Upper lobe of right lung (tissue), 1 donor: ENCODE results near the gene LRRD1. TPM values are rescaled to one million over a fixed set of nuclear protein-coding genes. Genes with fewer than 3 reads are reported as not detected.
A peak's percentile ranks its signal among the peaks of the same experiment; 100 is the strongest.

Experiments used
- ATAC-seq: fragments of 200-7000 bp; cut with Tn5 transposase; one replicate; pipeline ENCODE4 v1.9.1; 2020; ENCODE audit warnings: mild to moderate bottlenecking, moderate library complexity
- DNase-seq: peaks from one replicate; pipeline ENCODE4 v3.0.0-alpha.2; 2020
- H3K27ac ChIP-seq: fragments of 200-600 bp; one replicate; pipeline ENCODE4 v1.8.0; 2022
- H3K27me3 ChIP-seq: fragments of 200-600 bp; one replicate; pipeline ENCODE4 v1.8.0; 2022; ENCODE audit warnings: mild to moderate bottlenecking
- H3K36me3 ChIP-seq: fragments of 200-600 bp; one replicate; pipeline ENCODE4 v1.8.0; 2022
- H3K4me1 ChIP-seq: fragments of 200-600 bp; one replicate; pipeline ENCODE4 v1.8.0; 2022
- H3K4me3 ChIP-seq: fragments of 200-600 bp; one replicate; pipeline ENCODE4 v1.8.0; 2022; ENCODE audit warnings: mild to moderate bottlenecking
- H3K9me3 ChIP-seq: fragments of 200-600 bp; one replicate; pipeline ENCODE4 v1.8.0; 2022
- CTCF ChIP-seq: fragments of 200-600 bp; IDR thresholded peaks from one replicate; pipeline ENCODE4 v1.8.0; 2022; ENCODE audit warnings: antibody characterized with exemption
- intact Hi-C: fragments of 100-400 bp; cut with DNase I; formaldehyde crosslinking; loops from one replicate; pipeline ENCODE4 v1.11.0; 2022
- total RNA-seq: library from RNA; stranded (reverse); fragmentation: NEBNext Ultra II Directional; extraction: Animal tissue kit (Norgen Biotek cat#: 25700); gene quantifications from one replicate; pipeline ENCODE4 v1.2.1, GENCODE V29; 2021
- donor health status: DM: no; HTN: yes; CAD: no; lungs with severe emphysema.

Gene LRRD1
- total RNA-seq, 1 donor from 2014 or later, result not detected

- H3K27me3 ChIP-seq, result no peaks in the 10 kb centered on the region
- peaks cover 19% of the 10 kb centered on the region for H3K4me1 ChIP-seq
- peak; percentile 96 for DNase-seq
- H3K27ac ChIP-seq, result peak within 1 kb of the TSS; percentile 97
- H3K9me3 ChIP-seq, result no peaks in the 10 kb centered on the region
- H3K36me3 ChIP-seq, result peaks cover 13% of the 10 kb centered on the region
- peak within 1 kb of the TSS; percentile 96 for H3K4me3 ChIP-seq
- TF ChIP-seq CTCF, result no peak
- ATAC-seq, result peak; percentile 96
- intact Hi-C loops, result no loop called here
These were observed 44.5 kb downstream of the LRRD1 start, which contains the start of gene CYP51A1 for GRCh38 chr7:92134271-92135051. TSS of gene CYP51A1 (minus strand) at chr7:92134477. CDS start at chr7:92134364, 113 bp downstream.

- peak overlapping the region; percentile 96 for H3K4me3 ChIP-seq
- peaks cover 19% of the 10 kb centered on the region for H3K4me1 ChIP-seq
- peaks cover 18% of the 10 kb centered on the region for H3K36me3 ChIP-seq
- no peaks in the 10 kb centered on the region for H3K9me3 ChIP-seq
- DNase-seq (peak; percentile 87), ATAC-seq (peak; percentile 66)
- no peaks in the 10 kb centered on the region for H3K27me3 ChIP-seq
- H3K27ac ChIP-seq, result peak overlapping the region; percentile 97
- intact Hi-C loops, result no loop called here
- peak; percentile 79 for TF ChIP-seq CTCF
These were observed 45.1 kb downstream of the LRRD1 start for GRCh38 chr7:92133737-92134270.

- no peak for TF ChIP-seq CTCF
- Histone ChIP-seq H3K9me3 (no peaks in the 10 kb centered on the region), H3K4me1 (peaks cover 19% of the 10 kb centered on the region), H3K4me3 (peak overlapping the region; percentile 96), H3K27ac (peak overlapping the region; percentile 97), H3K36me3 (peaks cover 22% of the 10 kb centered on the region), H3K27me3 (no peaks in the 10 kb centered on the region)
- peak; percentile 9 for ATAC-seq
- intact Hi-C loops, result no loop called here
- no peak for DNase-seq
These were observed 45.7 kb downstream of the LRRD1 start for GRCh38 chr7:92133133-92133736.

- Histone ChIP-seq H3K9me3 (no peaks in the 10 kb centered on the region), H3K36me3 (peaks cover 35% of the 10 kb centered on the region), H3K27me3 (no peaks in the 10 kb centered on the region), H3K4me3 (peak overlapping the region; percentile 96), H3K27ac (no peak overlapping the region), H3K4me1 (peaks cover 19% of the 10 kb centered on the region)
- no peak for DNase-seq
- intact Hi-C loops, result no loop called here
- no peak for TF ChIP-seq CTCF
- no peak for ATAC-seq
These were observed 47.1 kb downstream of the LRRD1 start for GRCh38 chr7:92131764-92132330.

GRCh38 chr7:92131093-92131492, 47.8 kb downstream of the LRRD1 start:
- H3K4me1 ChIP-seq, result peaks cover 19% of the 10 kb centered on the region
- intact Hi-C loops, result no loop called here
- H3K27ac ChIP-seq, result no peak overlapping the region
- ATAC-seq (no peak), DNase-seq (no peak)
- TF ChIP-seq CTCF, result no peak
- H3K27me3 ChIP-seq, result no peaks in the 10 kb centered on the region
- peaks cover 43% of the 10 kb centered on the region for H3K36me3 ChIP-seq
- H3K4me3 ChIP-seq, result no peak overlapping the region
- H3K9me3 ChIP-seq, result no peaks in the 10 kb centered on the region
